GM21619 (cell line): ENCODE measurements around the gene PMM2.
"Not testable (repeated sequence)": the region's sequence is repeated elsewhere in the genome, so short reads cannot be mapped to it uniquely, and the experiment has no call there.

Experiments
- ATAC-seq: cut with Tn5 transposase; IDR thresholded peaks from one replicate; pipeline ENCODE4 v1.9.1; 2021; ENCODE audit not compliant: unreplicated experiment

Gene PMM2

DNA sequence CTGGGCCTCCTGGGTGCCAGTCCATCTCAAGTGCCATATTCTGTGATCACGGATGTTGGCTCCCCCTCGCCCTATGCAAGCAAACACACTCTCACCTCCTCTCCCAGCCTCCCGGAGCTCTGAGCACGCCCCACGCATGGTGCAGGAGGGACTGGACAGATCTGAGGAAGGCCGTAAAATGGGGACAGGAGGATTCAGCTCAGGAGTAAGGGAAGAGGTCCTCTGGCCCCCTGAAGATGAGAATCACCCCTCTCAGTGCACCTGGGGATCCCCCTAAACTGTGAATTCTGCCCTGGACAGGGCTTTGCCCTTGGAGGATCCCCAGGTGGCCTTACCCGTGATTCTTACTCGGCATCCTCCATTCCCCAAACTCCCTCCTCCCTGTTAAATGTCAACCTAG, 15.8 kb upstream of the PMM2 start:
- no peak for ATAC-seq

DNA sequence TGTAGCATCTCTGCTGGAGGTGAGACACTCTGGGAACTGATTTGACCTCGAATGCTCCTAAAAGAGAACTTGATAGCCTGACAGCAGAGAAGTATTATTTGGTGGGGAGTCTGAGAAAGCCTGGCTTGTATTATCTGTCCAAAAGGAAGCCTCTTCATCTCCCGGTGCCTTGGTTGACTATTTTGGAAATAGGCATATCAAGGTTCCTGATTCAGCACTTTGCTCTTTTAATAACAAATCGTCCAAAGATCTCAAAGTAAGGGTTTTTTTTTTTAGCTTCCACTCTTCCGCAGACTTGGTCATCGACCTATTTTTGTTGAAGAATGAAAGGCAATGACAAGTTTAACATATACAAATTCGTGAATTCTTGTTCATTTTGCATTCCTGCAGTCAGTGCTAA, 15.0 kb upstream of the PMM2 start:
- ATAC-seq, result no peak

DNA sequence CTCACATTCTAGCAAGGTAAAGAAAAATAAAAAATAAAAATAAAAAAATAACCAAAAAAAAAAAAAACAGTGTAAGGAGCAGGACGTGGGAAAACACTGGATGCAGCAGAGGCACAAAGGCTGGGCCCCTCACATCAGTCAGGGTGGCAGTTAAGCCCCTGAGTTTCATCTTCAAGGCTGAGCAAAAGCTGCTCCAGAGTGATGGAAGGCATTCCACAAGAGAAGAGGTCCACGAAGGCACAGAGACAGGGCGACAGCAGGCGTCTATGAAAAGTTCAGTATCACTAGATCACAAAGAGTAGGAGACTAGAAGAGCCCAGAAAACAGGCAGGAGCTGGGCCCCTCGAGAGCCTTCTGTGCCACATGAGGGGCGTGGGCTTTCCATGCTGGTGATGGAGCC, 12.2 kb upstream of the PMM2 start:
- ATAC-seq, result no peak

DNA sequence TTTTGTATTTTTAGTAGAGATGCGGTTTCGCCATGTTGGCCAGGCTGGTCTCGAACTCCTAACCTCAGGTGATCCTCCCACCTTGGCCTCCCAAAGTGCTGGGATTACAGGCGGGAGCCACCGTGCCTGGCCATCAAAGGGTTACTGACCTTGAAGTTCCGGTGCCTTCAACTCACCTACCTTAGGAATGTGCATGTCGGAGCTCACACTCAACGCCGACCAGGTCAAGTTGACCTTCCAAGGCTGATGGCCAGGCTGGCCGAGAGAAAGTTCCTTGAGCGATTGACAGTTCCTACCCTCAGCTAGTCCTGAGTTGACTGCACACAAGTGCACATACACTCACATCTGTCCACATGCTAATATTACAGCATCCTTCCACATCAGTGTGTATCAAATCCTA, 11.3 kb upstream of the PMM2 start:
- not testable (repeated sequence) for ATAC-seq

DNA sequence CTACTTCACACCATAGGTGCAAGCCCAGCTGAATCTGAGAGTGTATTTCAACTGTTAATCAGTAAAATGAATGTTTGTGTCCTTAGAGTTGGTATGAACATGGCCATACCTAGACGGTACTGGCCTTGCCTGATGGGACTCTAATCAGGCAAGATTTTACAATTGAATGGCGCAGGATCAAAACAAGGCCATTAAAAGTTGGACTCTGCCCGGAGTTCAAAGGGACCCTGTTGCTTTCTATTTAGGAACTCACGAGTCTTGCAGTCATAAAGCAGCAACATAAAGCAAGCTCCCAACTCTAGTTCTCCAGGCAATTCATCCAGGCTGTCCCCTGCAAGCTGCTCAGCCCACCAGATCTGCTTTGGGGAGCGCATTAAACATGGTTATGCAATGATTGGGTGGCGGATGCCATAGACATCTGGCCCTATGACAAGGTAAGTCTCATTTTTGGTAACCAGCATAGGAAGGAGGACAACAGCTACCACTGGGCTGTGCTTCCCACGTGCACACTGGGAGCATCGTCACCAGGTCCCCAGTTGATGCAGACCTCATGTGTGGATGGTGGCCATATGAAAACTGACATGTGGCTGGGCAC, 9.0 kb upstream of the PMM2 start:
- ATAC-seq, result no peak

DNA sequence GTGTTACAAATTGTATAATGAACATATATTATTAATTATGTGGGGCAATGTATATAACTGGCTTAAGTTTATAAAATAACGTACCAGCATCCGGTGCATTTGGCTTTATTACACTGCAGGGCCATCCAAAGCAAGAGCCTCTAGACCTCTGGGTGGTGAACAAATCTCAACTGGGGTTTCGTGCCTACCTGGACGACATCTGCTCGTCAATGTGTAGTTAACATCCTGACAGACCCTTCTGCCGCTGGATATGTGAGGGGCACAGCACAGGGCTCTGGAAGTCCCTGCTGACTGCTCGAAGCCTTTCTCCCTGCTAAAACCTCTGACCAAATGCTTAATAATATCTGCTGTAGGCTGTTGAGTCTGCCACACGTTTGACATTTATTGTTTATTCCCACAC, 2.5 kb upstream of the PMM2 start:
- no peak for ATAC-seq

DNA sequence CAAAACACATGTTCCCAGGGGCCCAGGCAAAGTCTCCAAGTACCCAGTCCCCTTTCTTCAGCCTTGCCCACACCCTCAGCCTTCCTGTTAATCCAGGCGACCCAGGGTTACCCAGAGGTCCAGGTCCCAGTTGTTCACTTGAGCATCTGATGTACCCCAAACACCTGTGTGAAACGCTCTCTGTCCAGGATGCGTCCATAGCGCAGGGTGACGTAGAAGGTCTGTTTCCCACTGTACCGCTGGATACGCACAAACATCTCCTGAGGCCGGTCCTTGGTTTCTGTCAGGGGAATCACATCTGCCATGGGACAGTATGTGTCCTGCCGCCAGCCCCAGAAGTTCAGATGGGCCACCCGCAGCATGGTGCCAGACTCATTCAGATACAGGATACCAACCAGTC, 1.8 kb upstream of the PMM2 start:
- ATAC-seq, result no peak

DNA sequence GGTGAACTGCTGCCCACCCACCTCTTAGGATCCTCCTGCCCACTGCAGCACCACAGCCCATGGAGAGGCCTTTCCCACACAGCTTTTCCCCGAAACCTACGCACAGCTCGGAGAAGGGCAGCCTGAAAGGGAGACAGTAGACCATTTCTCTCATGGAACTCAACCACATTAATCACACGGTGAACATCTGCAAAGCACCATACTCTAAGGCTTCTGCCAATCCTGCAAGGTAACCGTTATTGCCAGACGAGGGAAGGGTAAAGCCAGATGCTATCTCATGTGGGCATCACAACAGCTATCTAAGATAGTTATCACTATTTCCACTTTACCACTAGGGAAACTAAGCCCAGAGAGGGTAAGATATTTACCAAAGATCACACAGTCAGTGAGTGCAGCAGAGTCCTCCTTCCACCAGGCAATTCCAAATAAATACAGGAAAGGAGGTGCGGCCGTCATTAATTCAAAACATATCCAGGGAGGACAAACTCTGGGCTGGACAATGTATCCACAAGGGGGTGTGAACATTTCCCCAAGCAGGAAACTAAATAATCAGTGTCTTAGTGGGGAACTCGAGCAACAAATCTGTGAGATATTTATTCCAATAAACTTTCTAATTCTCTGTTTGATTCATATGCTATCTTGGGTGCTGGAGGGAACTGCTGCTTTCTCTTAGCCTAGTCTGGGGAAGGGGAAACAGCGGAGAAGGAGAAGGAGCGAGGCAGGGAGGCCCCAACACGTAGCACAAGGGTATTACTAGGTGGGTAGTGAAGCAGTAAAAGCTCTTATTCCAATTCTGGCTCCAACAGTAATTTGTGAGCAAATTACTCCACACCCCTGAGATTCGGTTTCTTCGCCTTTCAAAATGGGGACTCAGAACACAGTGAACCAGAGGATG, 923 bp upstream of the PMM2 start:
- peak; percentile 2 for ATAC-seq

DNA sequence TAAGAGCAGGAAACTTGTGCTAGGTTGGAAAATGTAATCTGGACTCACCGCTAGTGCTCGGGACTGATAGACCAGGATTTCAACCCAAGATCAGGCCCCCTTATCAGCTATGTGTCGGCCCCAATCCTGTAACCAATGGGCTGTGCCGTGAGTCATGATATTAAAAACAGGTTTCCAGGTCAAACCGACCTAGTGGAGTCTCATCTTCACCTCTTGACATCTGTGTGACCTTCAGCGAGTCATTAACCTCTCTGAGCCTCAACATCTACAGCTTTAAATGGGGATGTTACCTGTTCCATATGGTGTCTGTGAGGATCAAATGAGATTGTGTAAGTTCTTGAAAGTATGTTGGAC, 512 bp downstream of the PMM2 start:
- peak; percentile 3 for ATAC-seq

DNA sequence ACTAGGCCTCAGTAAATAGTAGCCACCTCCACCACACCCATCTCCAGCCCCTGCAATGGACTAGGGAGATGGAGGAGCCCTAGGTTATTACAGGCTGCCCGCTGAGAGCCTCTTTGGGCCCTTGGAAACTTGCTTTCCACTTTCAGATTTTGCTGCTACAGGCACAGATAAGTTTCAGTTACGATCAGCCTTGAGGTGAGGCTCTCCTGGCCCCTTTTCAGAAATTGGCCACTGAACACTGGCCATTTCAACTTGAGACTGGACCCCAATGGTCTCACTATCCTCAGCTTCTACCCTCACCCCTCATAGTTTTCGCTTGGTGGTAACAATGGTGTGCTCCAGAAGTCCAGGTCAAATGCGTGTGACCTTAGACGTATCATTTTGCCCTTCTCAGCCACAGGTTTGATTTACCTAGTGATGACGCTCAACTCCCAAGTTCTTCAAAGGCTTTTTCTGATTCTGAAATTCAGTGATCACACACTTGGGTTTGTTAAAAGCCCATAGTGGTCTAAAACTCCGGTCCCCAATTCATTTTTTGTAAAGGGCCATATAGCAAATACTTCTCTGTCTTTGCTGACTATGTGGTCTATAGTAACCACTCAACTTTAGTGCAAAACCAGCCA, 1.0 kb downstream of the PMM2 start:
- no peak for ATAC-seq

DNA sequence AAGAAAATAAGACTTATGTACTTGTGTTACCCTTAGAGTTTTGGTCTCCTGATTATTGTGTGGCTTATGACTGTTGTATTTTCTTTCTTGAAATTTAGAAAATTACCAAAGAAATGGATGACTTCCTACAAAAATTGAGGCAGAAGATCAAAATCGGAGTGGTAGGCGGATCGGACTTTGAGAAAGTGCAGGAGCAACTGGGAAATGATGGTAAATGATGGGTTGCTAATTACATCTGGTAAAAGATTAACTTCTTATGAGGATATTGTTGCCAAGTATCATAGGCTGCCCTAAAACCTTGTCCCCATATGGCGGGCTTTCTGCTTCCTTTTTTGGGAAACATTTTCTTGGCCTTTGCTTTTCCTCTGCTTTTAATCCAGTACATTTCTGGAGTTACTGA, 4.1 kb downstream of the PMM2 start:
- no peak for ATAC-seq

DNA sequence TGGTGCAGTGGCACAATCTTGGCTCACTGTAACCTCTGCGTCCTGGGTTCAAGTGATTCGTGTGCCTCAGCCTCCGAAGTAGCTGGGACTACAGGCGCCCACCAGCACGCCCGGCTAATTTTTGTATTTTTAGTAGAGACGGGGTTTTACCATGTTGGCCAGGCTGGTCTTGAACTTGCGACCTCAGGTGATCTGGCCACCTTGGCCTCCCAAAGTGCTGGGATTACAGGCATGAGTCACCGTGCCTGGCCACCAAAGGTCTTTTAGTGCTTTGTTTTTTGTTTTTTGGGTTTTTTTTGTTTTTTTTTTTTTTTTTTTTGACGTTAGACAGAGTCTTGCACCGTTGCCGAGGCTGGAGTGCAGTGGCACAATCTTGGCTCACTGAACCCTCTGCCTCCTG, 6.1 kb downstream of the PMM2 start:
- ATAC-seq, result not testable (repeated sequence)

DNA sequence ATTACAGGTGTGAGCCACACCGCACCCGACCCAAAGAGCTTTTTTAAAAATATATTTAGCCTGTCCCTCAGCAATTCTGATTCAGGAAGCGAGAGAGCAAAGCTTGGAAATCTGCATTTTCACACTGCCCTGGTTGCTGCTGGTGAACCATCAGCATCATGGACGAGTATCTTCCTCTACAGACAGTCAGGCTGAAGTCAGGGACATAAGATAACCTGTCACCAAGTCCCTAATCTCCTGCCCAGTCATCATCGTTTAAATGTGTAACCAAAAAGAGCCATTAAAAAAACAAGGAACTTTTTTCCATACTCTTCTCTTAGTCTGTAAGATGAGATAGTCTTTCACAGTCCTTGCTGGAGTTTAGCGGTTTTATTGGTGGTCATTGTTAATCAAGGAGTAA, 6.7 kb downstream of the PMM2 start:
- ATAC-seq, result no peak

DNA sequence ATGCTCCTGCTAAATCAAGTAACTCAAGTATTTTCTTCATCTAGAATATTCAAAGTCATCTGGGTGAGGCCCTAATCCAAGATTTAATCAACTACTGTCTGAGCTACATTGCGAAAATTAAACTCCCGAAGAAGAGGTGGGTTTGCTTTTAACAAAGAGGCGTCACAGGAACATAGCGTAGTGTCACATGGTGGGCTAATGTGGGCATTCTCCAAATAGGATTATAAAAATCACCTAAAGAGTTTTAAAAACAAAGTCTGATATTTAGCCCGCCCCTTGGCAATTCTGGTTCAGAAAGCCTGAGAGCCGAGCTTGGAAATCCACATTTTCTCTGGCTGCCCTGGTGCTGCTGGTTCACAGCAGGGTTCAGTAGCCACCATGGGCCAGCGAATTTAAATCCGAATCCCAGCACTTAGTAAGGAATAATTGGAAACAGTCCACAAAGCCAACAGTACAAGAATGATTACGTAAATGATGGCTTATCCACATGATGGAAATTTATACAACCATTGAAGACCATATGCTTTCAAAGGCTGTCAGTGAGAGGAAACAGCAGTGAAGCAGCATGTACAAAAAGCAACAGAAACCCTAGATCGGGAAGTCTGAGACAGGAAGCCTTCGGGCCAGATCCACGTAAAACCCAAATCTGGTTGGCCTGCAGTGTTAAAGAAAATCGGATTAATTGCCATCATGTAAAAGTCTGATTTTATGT, 8.8 kb downstream of the PMM2 start:
- ATAC-seq, result no peak

DNA sequence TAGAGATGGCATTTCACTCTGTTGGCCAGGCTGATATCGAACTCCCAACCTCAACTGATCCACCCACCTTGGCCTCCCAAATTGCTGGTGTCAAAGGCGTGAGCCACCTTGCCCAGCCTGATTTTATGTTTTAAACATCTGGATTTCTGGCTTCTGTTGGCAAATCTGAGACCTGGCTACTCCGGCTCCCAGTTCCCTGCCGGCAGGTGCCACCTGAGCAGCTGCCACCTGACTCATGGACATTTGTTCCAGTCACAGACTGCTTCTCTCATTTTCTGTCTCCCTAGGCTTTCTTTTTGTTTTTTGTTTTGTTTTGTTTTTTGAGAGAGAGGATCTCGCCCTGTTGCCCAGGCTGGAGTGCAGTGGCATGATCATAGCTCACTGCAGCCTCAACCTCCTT, 9.6 kb downstream of the PMM2 start:
- ATAC-seq, result no peak

DNA sequence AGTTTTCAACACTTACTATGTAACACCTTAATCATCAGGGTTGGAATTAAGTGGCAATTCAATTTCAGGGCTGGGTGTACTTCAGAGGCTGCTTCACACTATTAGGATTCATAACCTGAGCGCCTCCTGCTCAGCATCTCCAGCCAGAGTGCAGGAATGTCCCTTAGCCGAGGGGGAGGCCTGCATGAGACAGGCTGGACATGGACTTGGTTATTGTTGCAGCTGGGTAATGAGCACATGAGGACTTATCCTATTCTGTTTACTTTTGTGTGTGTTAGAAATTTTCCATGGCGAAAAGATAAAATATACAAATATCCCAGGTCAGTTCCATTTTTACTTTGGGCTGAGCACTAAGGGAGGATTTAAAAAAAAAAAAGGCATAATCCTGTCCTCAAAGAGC, 10.4 kb downstream of the PMM2 start:
- no peak for ATAC-seq

DNA sequence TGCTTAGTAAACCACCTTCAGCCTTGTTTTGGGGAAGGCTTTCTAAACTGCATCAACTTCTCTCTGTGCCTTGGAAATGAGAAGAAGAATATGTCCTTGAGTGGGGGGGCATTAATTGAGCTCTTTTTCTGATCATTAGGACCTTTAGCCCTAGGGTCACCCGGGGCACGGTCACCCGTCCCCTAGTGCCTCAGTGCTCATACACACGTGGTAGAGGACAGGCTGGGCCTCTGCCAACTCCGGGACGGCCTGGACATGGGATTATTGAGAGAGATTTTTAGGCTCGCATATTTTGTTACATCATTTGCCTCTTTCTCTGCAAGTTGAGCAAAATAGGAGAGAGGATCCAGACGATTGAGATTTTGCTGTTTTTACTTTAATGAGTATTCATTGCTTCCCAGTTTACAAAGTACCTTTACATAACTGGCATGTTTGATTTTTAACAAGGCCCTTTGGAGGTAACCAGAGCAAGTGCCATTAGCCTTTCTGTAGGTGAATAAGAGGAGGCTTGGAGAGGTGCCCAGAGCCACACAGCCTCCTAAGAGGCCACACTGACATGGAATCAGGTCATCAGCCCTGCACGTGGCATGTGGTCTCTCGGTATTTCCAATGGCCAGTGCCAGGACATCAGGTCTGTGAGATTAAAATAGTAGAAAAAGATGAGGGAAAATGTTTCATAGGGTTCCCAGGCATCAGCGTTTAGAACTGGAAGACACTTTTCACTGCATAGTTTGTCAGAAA, 11.1 kb downstream of the PMM2 start:
- no peak for ATAC-seq

DNA sequence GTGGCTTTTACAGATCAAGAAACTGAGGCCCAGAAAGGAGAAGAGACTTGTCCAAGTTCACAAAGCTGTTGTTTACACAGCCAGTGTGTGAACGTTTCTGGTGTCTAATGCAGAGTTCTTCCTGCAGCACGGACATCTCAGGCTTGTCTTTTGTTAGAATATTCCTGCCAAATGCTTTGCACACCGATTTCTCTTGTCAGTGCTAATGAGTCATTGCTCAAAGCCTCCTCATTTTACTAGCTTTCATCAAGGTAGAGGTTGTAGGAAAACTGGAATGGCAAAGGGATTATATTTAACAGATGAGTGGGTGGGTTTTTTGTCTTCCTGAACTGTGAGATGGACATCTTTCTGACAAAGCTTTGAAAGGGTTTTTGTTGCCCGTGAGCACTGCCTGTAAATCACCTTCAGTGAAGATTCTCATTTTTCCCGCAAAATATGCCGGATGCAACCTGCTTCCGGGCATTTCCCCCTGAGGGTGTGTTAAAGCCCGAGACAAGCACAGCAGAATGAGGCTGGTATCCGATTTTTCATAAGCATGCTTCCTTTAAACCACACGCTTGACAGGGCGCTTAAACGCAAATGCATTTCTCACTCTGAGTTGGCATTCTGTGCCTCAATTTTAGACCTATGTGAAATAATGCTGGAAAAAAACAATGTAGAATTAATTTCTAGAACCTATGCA, 14.7 kb downstream of the PMM2 start:
- no peak for ATAC-seq

DNA sequence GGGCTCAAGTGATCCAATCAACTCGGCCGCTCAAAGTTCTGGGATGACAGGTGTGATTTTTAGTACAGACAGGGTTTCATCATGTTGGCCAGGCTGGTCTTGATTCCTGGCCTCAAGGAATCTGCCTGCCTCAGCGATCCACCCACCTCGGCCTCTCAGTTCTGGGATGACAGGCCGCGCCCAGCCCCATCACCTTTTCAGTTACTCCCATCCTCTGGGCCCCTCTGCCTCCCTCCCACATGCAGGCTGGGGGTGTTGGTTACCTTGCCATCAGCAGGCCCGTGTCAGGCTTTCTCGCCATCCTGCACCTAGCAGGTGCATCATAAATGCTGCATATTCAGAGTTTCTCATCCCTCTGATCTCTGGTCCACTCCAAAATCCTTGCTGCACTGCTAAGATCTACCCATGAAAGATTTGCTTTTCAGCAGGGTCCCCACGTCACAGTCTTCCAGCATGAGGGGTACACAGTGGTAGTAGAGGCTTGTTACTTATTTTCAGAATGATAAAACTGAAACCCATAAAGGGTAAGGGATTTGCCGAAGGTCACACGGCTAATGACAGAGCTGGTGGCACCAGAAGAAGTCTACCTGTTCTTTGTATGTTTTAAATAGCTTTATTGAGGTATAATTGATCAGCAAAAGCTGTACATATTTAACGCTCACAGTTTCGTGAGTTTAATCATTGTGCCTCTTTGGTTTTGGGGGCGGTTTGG, 16.6 kb downstream of the PMM2 start:
- no peak for ATAC-seq
